Naive thymus-derived CD4-positive, alpha-beta T cell (primary cell): ENCODE measurements around the gene PPFIBP1. TPM values are rescaled to one million over a fixed set of nuclear protein-coding genes. Genes with fewer than 3 reads are reported as not detected.

Experiments
- ATAC-seq: fragments of 150-1000 bp; cut with Tn5 transposase; 2 replicates; pipeline ENCODE4 v1.10.0; 2021; ENCODE audit warnings: mild to moderate bottlenecking, moderate library complexity
- CTCF ChIA-PET: fragments of 350-600 bp; sonication (Branson Sonifier 250); formaldehyde crosslinking; loops from one replicate; lab custom pipeline; 2021; ENCODE audit warnings: antibody characterized with exemption; lab: Charles Lee
- POLR2A ChIA-PET: fragments of 350-600 bp; sonication (Branson Sonifier 250); formaldehyde crosslinking; loops from one replicate; lab custom pipeline; 2021; ENCODE audit warnings: antibody characterized with exemption, inconsistent platforms; lab: Charles Lee
- DNase-seq, 9 donors: peaks; one replicate each; pipeline versions ENCODE4 v3.0.0 to v3.0.0-alpha.2; 2020 to 2022; ENCODE audit warnings: mixed read lengths in 1 of 9
- H3K27ac ChIP-seq: one replicate; pipeline ENCODE4 v1.7.0; 2013; ENCODE audit warnings: mild to moderate bottlenecking, low read depth, low read length, moderate library complexity
- H3K27me3 ChIP-seq, 2 donors: one replicate each; pipeline ENCODE4 v1.7.0; 2013; ENCODE audit warnings: low read length in 2 of 2, mild to moderate bottlenecking in 2 of 2, moderate library complexity in 2 of 2; ENCODE audit not compliant: control insufficient read depth in 2 of 2, insufficient read depth in 2 of 2
- H3K36me3 ChIP-seq, 3 experiments: 1 replicate in 2 of 3; 2 replicates in 1 of 3; pipeline ENCODE4 v1.7.0; 2013; ENCODE audit warnings: low read length in 3 of 3, mild to moderate bottlenecking in 3 of 3, moderate library complexity in 1 of 3; ENCODE audit not compliant: insufficient read depth in 3 of 3, control insufficient read depth in 2 of 3
- H3K4me1 ChIP-seq, 2 donors: one replicate each; pipeline ENCODE4 v1.7.0; 2013; ENCODE audit warnings: low read length in 2 of 2, mild to moderate bottlenecking in 2 of 2, moderate library complexity in 1 of 2; ENCODE audit not compliant: control insufficient read depth in 2 of 2, insufficient read depth in 2 of 2
- H3K4me3 ChIP-seq: 2 replicates; pipeline ENCODE4 v1.7.0; 2013; ENCODE audit warnings: mild to moderate bottlenecking, low read length
- H3K9me3 ChIP-seq, 3 experiments: 1 replicate in 2 of 3; 2 replicates in 1 of 3; pipeline ENCODE4 v1.7.0; 2013; ENCODE audit warnings: low read length in 3 of 3; ENCODE audit not compliant: control insufficient read depth in 2 of 3
- H3K27ac Mint-ChIP-seq, 9 donors: one replicate each; pipeline ENCODE4 v1.8.0; 2020 to 2022; ENCODE audit warnings: mixed read lengths in 9 of 9, mild to moderate bottlenecking in 8 of 9, moderate library complexity in 5 of 9, inconsistent platforms in 2 of 9
- H3K27me3 Mint-ChIP-seq, 5 donors: one replicate each; pipeline ENCODE4 v1.8.0; 2021 to 2022; ENCODE audit warnings: mixed read lengths in 5 of 5, mild to moderate bottlenecking in 1 of 5
- H3K36me3 Mint-ChIP-seq, 5 donors: one replicate each; pipeline ENCODE4 v1.8.0; 2020 to 2022; ENCODE audit warnings: mixed read lengths in 5 of 5, mild to moderate bottlenecking in 3 of 5, inconsistent platforms in 1 of 5
- H3K4me1 Mint-ChIP-seq, 7 donors: one replicate each; pipeline ENCODE4 v1.8.0; 2020 to 2022; ENCODE audit warnings: mixed read lengths in 7 of 7, mild to moderate bottlenecking in 3 of 7, inconsistent platforms in 1 of 7
- H3K4me3 Mint-ChIP-seq, 10 donors: one replicate each; pipeline ENCODE4 v1.8.0; 2020 to 2022; ENCODE audit warnings: mild to moderate bottlenecking in 10 of 10, mixed read lengths in 10 of 10, moderate library complexity in 6 of 10, inconsistent platforms in 2 of 10
- H3K9me3 Mint-ChIP-seq, 11 donors: one replicate each; pipeline ENCODE4 v1.8.0; 2020 to 2022; ENCODE audit warnings: mixed read lengths in 11 of 11, mild to moderate bottlenecking in 4 of 11, inconsistent platforms in 1 of 11, moderate library complexity in 1 of 11
- intact Hi-C, 2 donors: fragments of 100-400 bp; cut with micrococcal nuclease; formaldehyde crosslinking; loops; one replicate each; pipeline ENCODE4 v1.15.1; 2023
- polyA plus RNA-seq, 2 donors: library from polyadenylated mRNA; unstranded; fragments of 300-500 nt; fragmentation: Illumina TruSeq; gene quantifications; one replicate each; pipeline ENCODE4 v1.2.3, GENCODE V29; 2021
- total RNA-seq, 6 experiments: library from RNA in 5 of 6; stranded (reverse) in 5 of 6; gene quantifications; 1 replicate in 5 of 6; 2 replicates in 1 of 6; pipeline ENCODE4 v1.2.3 and lab custom pipeline; 2021 to 2026

The PPFIBP1 gene
- total and polyA plus RNA-seq, 7 experiments from 2014 or later = 2.7 to 29.2 (median 5.3) TPM

GRCh38 chr12:27499377-27499776 is 24.6 kb upstream of the PPFIBP1 start:
- Histone ChIP-seq H3K4me3 (no peak overlapping the region), H3K27me3 (no peaks in the 10 kb centered on the region), H3K36me3 (no peaks in the 10 kb centered on the region), H3K4me1 (no peaks in the 10 kb centered on the region), H3K27ac (no peak overlapping the region), H3K9me3 (no peaks in the 10 kb centered on the region)
- Mint-ChIP-seq H3K27me3 (peaks cover 0 to 24% (median 10%) of the 10 kb centered on the region in 5 donors), H3K4me1 (peaks cover 0 to 39% (median 11%) of the 10 kb centered on the region in 7 donors), H3K36me3 (peaks cover 0 to 30% (median 0%) of the 10 kb centered on the region in 5 donors), H3K4me3 (no peak overlapping the region), H3K9me3 (peaks cover 0 to 12% (median 0%) of the 10 kb centered on the region in 11 donors), H3K27ac (no peak overlapping the region)
- intact Hi-C loops = loop anchor here in 1 of 2 donors (10.0 kb wide), 1 partner anchor 65 kb away; no protein-coding TSS in a partner anchor
- POLR2A ChIA-PET = no interaction called here
- DNase-seq (no peak), ATAC-seq (no peak)
- CTCF ChIA-PET = no interaction called here

GRCh38 chr12:27500546-27500945 is 23.5 kb upstream of the PPFIBP1 start:
- Mint-ChIP-seq H3K9me3 (peaks cover 0 to 12% (median 0%) of the 10 kb centered on the region in 11 donors), H3K27ac (no peak overlapping the region), H3K4me1 (peaks cover 0 to 39% (median 11%) of the 10 kb centered on the region in 7 donors), H3K36me3 (peaks cover 0 to 24% (median 0%) of the 10 kb centered on the region in 5 donors), H3K4me3 (no peak overlapping the region), H3K27me3 (peaks cover 0 to 24% (median 10%) of the 10 kb centered on the region in 5 donors)
- no peak overlapping the region for H3K27ac ChIP-seq
- no peak overlapping the region for H3K4me3 ChIP-seq
- POLR2A ChIA-PET = no interaction called here
- H3K36me3 ChIP-seq = no peaks in the 10 kb centered on the region
- no peaks in the 10 kb centered on the region for H3K27me3 ChIP-seq
- ATAC-seq = no peak
- CTCF ChIA-PET = no interaction called here
- H3K4me1 ChIP-seq = no peaks in the 10 kb centered on the region
- H3K9me3 ChIP-seq = no peaks in the 10 kb centered on the region
- no peak for DNase-seq
- intact Hi-C loops = no loop called here

- no peaks in the 10 kb centered on the region for H3K27me3 ChIP-seq
- H3K4me1 ChIP-seq = no peaks in the 10 kb centered on the region
- ChIA-PET POLR2A (no interaction called here), CTCF (no interaction called here)
- no peaks in the 10 kb centered on the region for H3K9me3 ChIP-seq
- H3K36me3 Mint-ChIP-seq = peaks cover 0 to 24% (median 0%) of the 10 kb centered on the region in 5 donors
- intact Hi-C loops = no loop called here
- no peak overlapping the region for H3K27ac ChIP-seq
- H3K27me3 Mint-ChIP-seq = peaks cover 0 to 19% (median 10%) of the 10 kb centered on the region in 5 donors
- no peaks in the 10 kb centered on the region for H3K36me3 ChIP-seq
- no peak overlapping the region for H3K4me3 ChIP-seq
- H3K4me3 Mint-ChIP-seq = peak overlapping the region in 7 of 10 donors; percentile 6 to 62 (median 12)
- peaks cover 0 to 39% (median 11%) of the 10 kb centered on the region in 7 donors for H3K4me1 Mint-ChIP-seq
- peak overlapping the region in 3 of 9 donors; percentile 6 to 83 (median 28) for H3K27ac Mint-ChIP-seq
- ATAC-seq = no peak
- peaks cover 0 to 18% (median 0%) of the 10 kb centered on the region in 11 donors for H3K9me3 Mint-ChIP-seq
- no peak for DNase-seq
Measured at GRCh38 chr12:27502021-27502435, 22.0 kb upstream of the PPFIBP1 start.

- H3K27me3 Mint-ChIP-seq = peaks cover 0 to 15% (median 5%) of the 10 kb centered on the region in 5 donors
- no peak overlapping the region for H3K27ac Mint-ChIP-seq
- Histone ChIP-seq H3K4me3 (no peak overlapping the region), H3K9me3 (no peaks in the 10 kb centered on the region), H3K36me3 (no peaks in the 10 kb centered on the region), H3K27ac (no peak overlapping the region), H3K4me1 (no peaks in the 10 kb centered on the region), H3K27me3 (no peaks in the 10 kb centered on the region)
- intact Hi-C loops = no loop called here
- DNase-seq (no peak), ATAC-seq (no peak)
- no peak overlapping the region for H3K4me3 Mint-ChIP-seq
- H3K9me3 Mint-ChIP-seq = peaks cover 0 to 8% (median 0%) of the 10 kb centered on the region in 11 donors
- H3K36me3 Mint-ChIP-seq = peaks cover 0 to 11% (median 0%) of the 10 kb centered on the region in 5 donors
- ChIA-PET POLR2A (no interaction called here), CTCF (no interaction called here)
- H3K4me1 Mint-ChIP-seq = peaks cover 0 to 17% (median 11%) of the 10 kb centered on the region in 7 donors
Measured at GRCh38 chr12:27504507-27504906, 19.5 kb upstream of the PPFIBP1 start.

- no peak overlapping the region for H3K27ac Mint-ChIP-seq
- Histone ChIP-seq H3K36me3 (no peaks in the 10 kb centered on the region), H3K4me3 (no peak overlapping the region), H3K4me1 (no peaks in the 10 kb centered on the region), H3K9me3 (no peaks in the 10 kb centered on the region), H3K27me3 (no peaks in the 10 kb centered on the region), H3K27ac (no peak overlapping the region)
- peaks cover 0 to 8% (median 0%) of the 10 kb centered on the region in 11 donors for H3K9me3 Mint-ChIP-seq
- H3K4me3 Mint-ChIP-seq = no peak overlapping the region
- ChIA-PET POLR2A (no interaction called here), CTCF (no interaction called here)
- H3K36me3 Mint-ChIP-seq = peaks cover 0 to 11% (median 0%) of the 10 kb centered on the region in 5 donors
- peaks cover 0 to 12% (median 5%) of the 10 kb centered on the region in 5 donors for H3K27me3 Mint-ChIP-seq
- intact Hi-C loops = no loop called here
- ATAC-seq (no peak), DNase-seq (no peak)
- peaks cover 0 to 16% (median 11%) of the 10 kb centered on the region in 7 donors for H3K4me1 Mint-ChIP-seq
Measured at GRCh38 chr12:27505109-27505508, 18.9 kb upstream of the PPFIBP1 start.

- Histone ChIP-seq H3K27me3 (no peaks in the 10 kb centered on the region), H3K9me3 (no peaks in the 10 kb centered on the region), H3K27ac (no peak overlapping the region), H3K36me3 (no peaks in the 10 kb centered on the region), H3K4me1 (no peaks in the 10 kb centered on the region), H3K4me3 (no peak overlapping the region)
- CTCF ChIA-PET = no interaction called here
- Mint-ChIP-seq H3K4me3 (no peak overlapping the region), H3K27me3 (peaks cover 0 to 16% (median 5%) of the 10 kb centered on the region in 5 donors), H3K9me3 (peaks cover 0 to 8% (median 0%) of the 10 kb centered on the region in 11 donors), H3K36me3 (peaks cover 0 to 11% (median 0%) of the 10 kb centered on the region in 5 donors), H3K27ac (no peak overlapping the region), H3K4me1 (peaks cover 0 to 12% (median 11%) of the 10 kb centered on the region in 7 donors)
- DNase-seq = no peak
- ATAC-seq = no peak
- POLR2A ChIA-PET = no interaction called here
- intact Hi-C loops = no loop called here
Measured at GRCh38 chr12:27505761-27506160, 18.2 kb upstream of the PPFIBP1 start.

GRCh38 chr12:27506645-27507189 is 17.3 kb upstream of the PPFIBP1 start:
- peaks cover 0 to 8% (median 8%) of the 10 kb centered on the region in 7 donors for H3K4me1 Mint-ChIP-seq
- no peak overlapping the region for H3K4me3 ChIP-seq
- ATAC-seq (no peak), DNase-seq (no peak)
- no peaks in the 10 kb centered on the region for H3K27me3 ChIP-seq
- H3K36me3 Mint-ChIP-seq = peaks cover 0 to 11% (median 0%) of the 10 kb centered on the region in 5 donors
- H3K27ac Mint-ChIP-seq = no peak overlapping the region
- H3K9me3 ChIP-seq = no peaks in the 10 kb centered on the region
- CTCF ChIA-PET = no interaction called here
- H3K27me3 Mint-ChIP-seq = peaks cover 0 to 22% (median 2%) of the 10 kb centered on the region in 5 donors
- H3K27ac ChIP-seq = no peak overlapping the region
- POLR2A ChIA-PET = no interaction called here
- no peak overlapping the region for H3K4me3 Mint-ChIP-seq
- no peaks in the 10 kb centered on the region for H3K36me3 ChIP-seq
- intact Hi-C loops = no loop called here
- H3K9me3 Mint-ChIP-seq = peaks cover 0 to 8% (median 0%) of the 10 kb centered on the region in 11 donors
- no peaks in the 10 kb centered on the region for H3K4me1 ChIP-seq
